ENCODE measurements around the gene NEK2.
"Not testable (repeated sequence)": the region's sequence is repeated elsewhere in the genome, so short reads cannot be mapped to it uniquely, and the experiment has no call there.

The NEK2 gene

GRCh38 chr1:211648980-211649934 lies 26.2 kb downstream of the NEK2 start:
- no peak for DNase-seq

- DNase-seq = no peak
These were observed 27.1 kb downstream of the NEK2 start for GRCh38 chr1:211648336-211648735.

GRCh38 chr1:211647711-211648121 lies 27.7 kb downstream of the NEK2 start:
- DNase-seq = no peak

GRCh38 chr1:211646566-211646965 lies 28.9 kb downstream of the NEK2 start:
- DNase-seq = no peak

GRCh38 chr1:211645601-211646000 lies 29.8 kb downstream of the NEK2 start:
- DNase-seq = not testable (repeated sequence)

- no peak for DNase-seq
These were observed 30.8 kb downstream of the NEK2 start for GRCh38 chr1:211644653-211645052.

- no peak for DNase-seq
These were observed 31.9 kb downstream of the NEK2 start for GRCh38 chr1:211643324-211644212.

- DNase-seq = no peak
These were observed 32.6 kb downstream of the NEK2 start for GRCh38 chr1:211642870-211643269.

GRCh38 chr1:211641942-211642341 lies 33.5 kb downstream of the NEK2 start:
- no peak for DNase-seq

- DNase-seq = no peak
These were observed 34.2 kb downstream of the NEK2 start for GRCh38 chr1:211641044-211641800.

- no peak for DNase-seq
These were observed 35.2 kb downstream of the NEK2 start for GRCh38 chr1:211640301-211640630.

- DNase-seq = no peak
These were observed 35.7 kb downstream of the NEK2 start for GRCh38 chr1:211639475-211640300.

GRCh38 chr1:211638689-211639101 lies 36.7 kb downstream of the NEK2 start:
- DNase-seq = no peak

GRCh38 chr1:211638246-211638645 lies 37.2 kb downstream of the NEK2 start:
- no peak for DNase-seq

- no peak for DNase-seq
These were observed 38.4 kb downstream of the NEK2 start for GRCh38 chr1:211637066-211637465.

- DNase-seq = not testable (repeated sequence)
These were observed 38.8 kb downstream of the NEK2 start for GRCh38 chr1:211636575-211637029.

- no peak for DNase-seq
These were observed 39.7 kb downstream of the NEK2 start for GRCh38 chr1:211635597-211636205.

- DNase-seq = no peak
These were observed 40.5 kb downstream of the NEK2 start for GRCh38 chr1:211634931-211635330.

- no peak for DNase-seq
These were observed 41.0 kb downstream of the NEK2 start for GRCh38 chr1:211634461-211634860.

GRCh38 chr1:211633524-211633846 lies 41.9 kb downstream of the NEK2 start:
- DNase-seq = no peak

- DNase-seq = no peak
These were observed 42.5 kb downstream of the NEK2 start for GRCh38 chr1:211632808-211633523.
